Chondrocyte (in vitro differentiated cells): ENCODE results near the gene CHRNA7. TPM values are rescaled to one million over a fixed set of nuclear protein-coding genes. Genes with fewer than 3 reads are reported as not detected.

ENCODE experiments used
- DNase-seq: peaks from one replicate; pipeline ENCODE4 v3.0.0; 2021; ENCODE audit warnings: mixed read lengths, low spot score
- H3K27ac Mint-ChIP-seq: one replicate; pipeline ENCODE4 v1.8.0; 2021; ENCODE audit warnings: mild to moderate bottlenecking, moderate library complexity, mixed read lengths; ENCODE audit not compliant: unreplicated experiment
- H3K27me3 Mint-ChIP-seq: 2 replicates; pipeline ENCODE4 v1.8.0; 2021; ENCODE audit warnings: low read depth, mixed read lengths
- H3K36me3 Mint-ChIP-seq: 2 replicates; pipeline ENCODE4 v1.8.0; 2021; ENCODE audit warnings: low read depth, mixed read lengths
- H3K4me1 Mint-ChIP-seq: 2 replicates; pipeline ENCODE4 v1.8.0; 2021; ENCODE audit warnings: low read depth, mild to moderate bottlenecking, mixed read lengths
- H3K4me3 Mint-ChIP-seq: one replicate; pipeline ENCODE4 v1.8.0; 2021; ENCODE audit warnings: mild to moderate bottlenecking, moderate library complexity, mixed read lengths; ENCODE audit not compliant: unreplicated experiment
- H3K9me3 Mint-ChIP-seq: 2 replicates; pipeline ENCODE4 v1.8.0; 2021; ENCODE audit warnings: low read depth, mixed read lengths
- CTCF ChIP-seq: fragments of 200-600 bp; sonication (generic); IDR thresholded peaks from 2 replicates; pipeline ENCODE4 v1.5.0; 2021; ENCODE audit warnings: antibody characterized with exemption, mild to moderate bottlenecking, moderate library complexity
- total RNA-seq: library from RNA; stranded (reverse); gene quantifications from 3 replicates; pipeline ENCODE4 v1.2.1, GENCODE V29; 2021

Gene CHRNA7
- total RNA-seq, 1 donor from 2014 or later, result 1.5 TPM

GRCh38 chr15:32104061-32104995 lies 74.0 kb downstream of the CHRNA7 start:
- H3K27ac Mint-ChIP-seq, result no peak overlapping the region
- peaks cover 12% of the 10 kb centered on the region for H3K27me3 Mint-ChIP-seq
- no peaks in the 10 kb centered on the region for H3K36me3 Mint-ChIP-seq
- DNase-seq, result no peak
- H3K4me1 Mint-ChIP-seq, result no peaks in the 10 kb centered on the region
- no peak overlapping the region for H3K4me3 Mint-ChIP-seq
- no peak for TF ChIP-seq CTCF
- H3K9me3 Mint-ChIP-seq, result no peaks in the 10 kb centered on the region

DNA sequence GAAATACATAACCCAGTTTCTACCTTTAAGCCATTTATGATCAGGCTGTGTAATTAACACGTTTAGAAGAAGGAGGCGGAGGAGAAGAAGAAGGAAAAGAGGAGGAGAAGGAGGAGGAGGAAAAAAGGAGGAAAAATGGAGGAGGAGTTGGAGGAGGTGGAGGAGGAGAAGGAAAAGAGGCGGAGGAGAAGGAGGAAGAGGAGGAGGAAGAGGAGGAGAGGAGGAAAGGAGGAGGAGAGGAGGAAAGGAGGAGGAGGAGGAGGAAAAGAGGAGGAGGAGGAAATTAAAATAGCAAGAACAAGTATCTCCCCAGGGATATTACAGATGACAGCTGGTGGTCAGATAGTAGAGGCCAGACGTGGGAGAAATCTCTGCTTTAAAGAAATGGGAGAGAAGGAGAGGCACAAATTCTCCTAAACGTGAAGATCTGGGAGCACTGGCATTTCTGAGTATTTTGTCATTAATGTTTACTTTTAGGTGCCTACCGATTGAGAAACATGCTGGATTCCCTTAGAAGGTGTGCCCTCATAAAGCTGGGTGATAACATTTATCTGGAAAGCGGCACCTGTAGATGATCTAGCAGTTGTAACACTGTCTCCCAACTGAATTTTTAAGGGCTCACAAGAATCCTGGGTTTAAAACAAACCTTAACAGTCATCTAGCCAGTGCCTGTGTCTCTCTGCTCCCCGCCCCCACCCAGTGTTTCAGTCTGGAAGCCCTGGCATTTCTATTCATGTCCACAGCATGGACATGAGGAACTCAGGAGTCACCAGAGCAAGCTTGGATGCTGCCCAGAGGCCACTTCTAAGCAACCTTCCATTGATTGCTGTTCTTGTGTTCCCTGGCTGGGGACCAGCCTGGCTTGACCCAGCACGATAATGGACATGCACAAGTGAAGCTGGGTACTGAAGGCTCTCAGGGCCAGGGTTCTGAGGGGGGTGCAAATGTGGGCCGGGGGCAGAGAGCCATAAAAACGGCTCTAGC lies 75.2 kb downstream of the CHRNA7 start:
- Mint-ChIP-seq H3K27ac (no peak overlapping the region), H3K36me3 (no peaks in the 10 kb centered on the region), H3K9me3 (no peaks in the 10 kb centered on the region), H3K27me3 (peaks cover 4% of the 10 kb centered on the region), H3K4me3 (no peak overlapping the region), H3K4me1 (no peaks in the 10 kb centered on the region)
- DNase-seq, result no peak
- no peak for TF ChIP-seq CTCF

DNA sequence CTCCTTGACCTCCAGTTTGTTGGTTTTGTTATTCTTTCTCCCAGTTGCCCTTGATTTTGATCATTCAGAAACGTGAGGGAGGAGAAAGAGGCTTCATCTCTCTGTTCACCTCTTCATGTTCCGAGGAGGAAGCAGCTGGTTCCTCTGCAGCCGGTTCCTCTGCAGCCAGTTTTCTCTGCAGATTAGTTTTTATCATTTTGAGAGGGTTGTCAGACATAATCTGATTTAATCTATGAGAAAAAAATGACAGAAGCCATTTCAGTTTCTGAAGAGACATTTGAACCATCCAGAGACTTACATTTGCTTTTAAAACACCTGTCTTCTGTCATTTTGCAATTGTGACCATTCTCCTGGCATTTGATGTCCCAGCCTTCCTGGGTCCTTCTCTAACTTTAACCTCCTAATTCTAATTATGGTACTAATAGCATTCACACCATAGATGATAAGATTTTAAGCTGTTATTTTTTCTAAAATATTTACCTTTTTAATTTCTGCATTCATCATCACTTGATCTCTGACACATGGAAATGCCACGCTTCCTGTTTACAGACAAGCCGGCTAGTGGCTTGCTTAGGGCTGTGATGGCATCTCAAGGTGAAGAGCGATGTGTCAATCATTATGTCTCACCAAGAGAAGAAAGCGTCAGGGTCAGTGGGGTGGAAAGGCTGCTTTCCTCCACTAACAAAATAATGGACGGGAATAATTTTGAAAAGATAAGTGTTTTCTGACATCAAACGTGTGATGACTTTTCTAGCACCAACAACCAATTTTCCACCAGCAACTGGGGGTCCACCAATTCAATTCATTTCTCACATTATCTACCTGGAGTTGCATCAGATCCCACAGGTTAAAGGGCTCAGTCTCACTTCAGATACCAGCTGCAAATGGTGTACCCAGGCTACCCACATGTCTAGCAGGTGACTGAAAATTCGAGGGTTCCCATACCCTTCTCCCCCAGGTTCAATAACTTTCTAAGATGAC lies 76.4 kb downstream of the CHRNA7 start:
- no peak overlapping the region for H3K27ac Mint-ChIP-seq

DNA sequence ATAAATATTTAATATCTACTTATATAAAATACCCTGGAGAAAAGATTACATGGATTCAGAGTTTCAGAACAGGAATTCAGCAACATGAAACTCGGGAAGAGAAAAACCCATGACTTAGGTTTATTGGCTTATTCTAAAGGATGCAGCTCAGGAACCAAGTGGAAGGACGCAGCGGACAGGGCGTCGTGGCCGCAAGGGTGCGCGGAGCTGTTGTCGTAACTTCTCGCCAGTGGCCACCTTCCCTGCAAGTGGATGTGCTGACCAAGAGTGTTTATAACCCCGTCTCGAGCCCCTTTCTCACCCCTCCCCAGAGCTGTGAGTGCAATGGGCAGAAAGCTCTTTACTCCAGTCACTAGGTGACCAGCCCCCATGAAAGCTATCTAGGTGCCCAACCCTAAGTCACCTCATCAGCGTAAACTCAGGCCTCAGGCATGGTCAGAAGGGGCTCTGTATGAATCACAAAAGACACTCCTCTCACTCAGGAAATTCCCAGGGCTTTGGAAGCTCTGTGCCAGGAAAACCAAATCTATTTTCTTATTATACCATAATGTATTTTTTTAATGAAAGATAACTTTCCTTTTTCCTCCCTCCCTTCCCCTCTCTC lies 77.3 kb downstream of the CHRNA7 start:
- no peak overlapping the region for H3K4me3 Mint-ChIP-seq
- H3K27me3 Mint-ChIP-seq, result peaks cover 4% of the 10 kb centered on the region
- TF ChIP-seq CTCF, result no peak
- H3K4me1 Mint-ChIP-seq, result no peaks in the 10 kb centered on the region
- no peak overlapping the region for H3K27ac Mint-ChIP-seq
- no peaks in the 10 kb centered on the region for H3K9me3 Mint-ChIP-seq
- no peak for DNase-seq
- no peaks in the 10 kb centered on the region for H3K36me3 Mint-ChIP-seq

More for the DNA sequence above, 76.4 kb downstream of the CHRNA7 start:
- no peaks in the 10 kb centered on the region for H3K4me1 Mint-ChIP-seq
- no peaks in the 10 kb centered on the region for H3K36me3 Mint-ChIP-seq
- DNase-seq, result no peak
- H3K4me3 Mint-ChIP-seq, result no peak overlapping the region
- H3K9me3 Mint-ChIP-seq, result no peaks in the 10 kb centered on the region
- peaks cover 4% of the 10 kb centered on the region for H3K27me3 Mint-ChIP-seq
- no peak for TF ChIP-seq CTCF
